ENCODE results near the gene TEX38.

GRCh38 chr1:46719689-46720088, 48.0 kb downstream of the TEX38 start:
- TF ChIP-seq CTCF (IDR thresholded peaks at IDR 0.05; ENCODE audit: low read depth, low read length, poor library complexity, severe bottlenecking) (no peak), EZH2phosphoT487 (IDR thresholded peaks at IDR 0.05; ENCODE audit: borderline replicate concordance, low read length) (no peak)
